ENCODE data around the gene TYMP.
"Not testable (repeated sequence)": the region's sequence is repeated elsewhere in the genome, so short reads cannot be mapped to it uniquely, and the experiment has no call there.

The TYMP gene

DNA sequence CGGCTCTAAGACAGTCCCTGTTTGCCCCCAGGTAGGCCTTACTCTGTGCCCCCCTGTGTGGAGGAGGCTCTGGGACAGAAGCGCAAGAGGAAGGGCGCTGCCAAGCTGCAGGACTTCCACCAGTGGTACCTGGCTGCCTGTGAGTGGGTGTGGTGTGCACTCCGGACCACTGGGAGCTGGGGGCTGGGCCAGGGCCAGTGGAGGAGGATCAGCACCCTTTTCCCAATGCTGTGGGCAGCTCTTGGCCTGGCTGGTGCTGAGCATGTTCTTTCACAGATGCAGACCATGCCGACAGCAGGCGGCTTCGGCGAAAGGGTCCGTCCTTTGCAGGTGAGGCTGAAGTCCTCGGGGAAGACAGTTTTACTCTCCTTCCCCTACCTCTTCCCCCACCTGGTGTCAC is 8.1 kb downstream of the TYMP start:
- DNase-seq (ENCODE audit: insufficient read length, low spot score) (no peak), FAIRE-seq (no peak)
- no peak for TF ChIP-seq PAX5 (IDR thresholded peaks at IDR 0.05; ENCODE audit: insufficient read depth, low read length, severe bottlenecking)
- TF ChIP-seq POLR2AphosphoS5 (IDR thresholded peaks at IDR 0.05; ENCODE audit: low read depth, low read length), result no peak
- TF ChIP-seq SPI1 (IDR thresholded peaks at IDR 0.05; ENCODE audit: low read depth, low read length), result no peak
- TF ChIP-seq POLR2A (IDR thresholded peaks at IDR 0.05; ENCODE audit: low read depth, low read length), result no peak
- no peak for TF ChIP-seq POU2F2 (IDR thresholded peaks at IDR 0.05; ENCODE audit: low read depth, low read length)
- no peak for TF ChIP-seq TAF1 (IDR thresholded peaks at IDR 0.05; ENCODE audit: low read depth, low read length)

- DNase-seq (ENCODE audit: insufficient read length, low spot score) (no peak), FAIRE-seq (no peak)
- no peak for TF ChIP-seq PAX5 (IDR thresholded peaks at IDR 0.05; ENCODE audit: insufficient read depth, low read length, severe bottlenecking)
- TF ChIP-seq TAF1 (IDR thresholded peaks at IDR 0.05; ENCODE audit: low read depth, low read length), result no peak
Observed at GRCh38 chr22:50520826-50521453, 8.9 kb downstream of the TYMP start.

DNA sequence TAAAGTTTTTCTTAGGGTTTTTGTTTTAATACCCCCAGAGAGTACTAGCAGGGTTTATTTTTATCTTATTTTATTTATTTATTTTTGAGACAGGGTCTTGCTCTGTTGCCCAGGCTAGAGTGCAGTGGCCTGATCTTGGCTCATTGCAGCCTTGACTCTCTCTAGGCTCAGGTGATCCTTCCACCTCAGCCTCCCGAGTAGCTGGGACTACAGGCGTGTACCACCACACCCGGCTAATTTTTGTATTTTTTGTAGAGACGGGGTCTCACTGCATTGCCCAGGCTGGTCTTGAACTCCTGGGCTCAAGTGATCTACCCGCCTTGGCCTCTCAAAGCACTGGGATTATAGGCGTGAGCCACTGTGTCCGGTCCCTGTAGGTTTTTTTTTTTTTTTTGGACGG is 9.6 kb downstream of the TYMP start:
- not testable (repeated sequence) for FAIRE-seq; DNase-seq (ENCODE audit: insufficient read length, low spot score)

- no peak for DNase-seq (ENCODE audit: insufficient read length, low spot score)
- TF ChIP-seq SPI1 (IDR thresholded peaks at IDR 0.05; ENCODE audit: low read depth, low read length) (no peak), POLR2AphosphoS5 (IDR thresholded peaks at IDR 0.05; ENCODE audit: low read depth, low read length) (no peak), POU2F2 (IDR thresholded peaks at IDR 0.05; ENCODE audit: low read depth, low read length) (no peak), POLR2A (IDR thresholded peaks at IDR 0.05; ENCODE audit: low read depth, low read length) (no peak), TAF1 (IDR thresholded peaks at IDR 0.05; ENCODE audit: low read depth, low read length) (no peak), PAX5 (IDR thresholded peaks at IDR 0.05; ENCODE audit: insufficient read depth, low read length, severe bottlenecking) (no peak)
- FAIRE-seq, result no peak
Observed at GRCh38 chr22:50519151-50519550, 10.7 kb downstream of the TYMP start.

DNA sequence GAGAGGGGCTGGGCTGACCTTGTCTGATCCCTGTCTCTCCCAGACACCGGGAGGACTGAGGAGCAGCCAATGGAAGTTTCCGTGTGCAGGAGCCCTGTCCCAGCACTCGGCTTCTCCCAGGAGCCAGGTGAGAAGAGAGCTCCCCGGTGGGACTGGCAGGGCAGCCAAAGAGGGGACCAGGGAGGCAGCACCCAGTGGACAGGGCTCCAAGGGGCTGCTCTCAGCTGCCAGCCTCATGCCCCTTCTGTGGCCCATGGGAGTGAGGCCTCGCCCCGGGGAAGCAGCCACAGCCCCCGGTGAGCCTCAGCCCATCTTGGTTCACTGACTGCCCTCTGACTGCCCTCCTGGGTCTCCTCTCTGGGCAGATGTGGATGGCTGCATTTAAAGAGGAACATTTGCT is 11.2 kb downstream of the TYMP start:
- FAIRE-seq (no peak), DNase-seq (ENCODE audit: insufficient read length, low spot score) (no peak)
- no peak for TF ChIP-seq POU2F2 (IDR thresholded peaks at IDR 0.05; ENCODE audit: low read depth, low read length)
- TF ChIP-seq SPI1 (IDR thresholded peaks at IDR 0.05; ENCODE audit: low read depth, low read length), result no peak
- no peak for TF ChIP-seq POLR2A (IDR thresholded peaks at IDR 0.05; ENCODE audit: low read depth, low read length)
- no peak for TF ChIP-seq PAX5 (IDR thresholded peaks at IDR 0.05; ENCODE audit: insufficient read depth, low read length, severe bottlenecking)
- TF ChIP-seq TAF1 (IDR thresholded peaks at IDR 0.05; ENCODE audit: low read depth, low read length), result no peak
- TF ChIP-seq POLR2AphosphoS5 (IDR thresholded peaks at IDR 0.05; ENCODE audit: low read depth, low read length), result no peak

DNA sequence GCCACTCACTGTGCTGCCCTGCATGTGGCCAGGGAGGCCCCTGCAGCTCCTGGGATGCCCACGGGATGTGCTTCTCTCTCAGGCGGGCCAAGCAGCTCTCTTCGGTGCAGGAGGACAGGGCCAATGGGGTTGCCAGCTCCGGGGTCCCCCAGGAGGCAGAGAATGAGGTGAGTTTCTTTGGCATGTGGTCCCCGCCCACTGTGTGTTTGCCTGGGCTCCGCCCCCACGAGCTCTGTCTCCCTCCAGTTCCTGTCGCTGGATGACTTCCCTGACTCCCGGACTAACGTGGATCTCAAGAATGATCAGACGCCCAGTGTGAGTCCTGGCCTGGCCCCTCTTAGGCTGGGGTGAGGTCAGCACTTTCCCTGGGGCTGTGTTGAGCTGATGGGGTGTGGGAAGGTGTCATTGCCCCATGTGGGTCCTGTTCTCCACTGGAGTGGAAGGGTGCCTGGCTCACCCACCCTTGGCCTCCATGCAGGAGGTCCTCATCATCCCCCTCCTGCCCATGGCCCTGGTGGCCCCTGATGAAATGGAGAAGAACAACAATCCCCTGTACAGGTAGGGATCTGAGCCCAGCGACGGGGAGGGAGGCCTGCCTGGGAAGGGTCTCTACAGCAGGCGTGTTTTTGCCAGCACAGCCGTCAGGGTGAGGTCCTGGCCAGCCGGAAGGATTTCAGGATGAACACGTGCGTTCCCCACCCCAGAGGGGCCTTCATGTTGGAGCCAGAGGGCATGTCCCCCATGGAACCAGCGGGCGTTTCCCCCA is 12.1 kb downstream of the TYMP start:
- FAIRE-seq (no peak), DNase-seq (ENCODE audit: insufficient read length, low spot score) (no peak)
- TF ChIP-seq TAF1 (IDR thresholded peaks at IDR 0.05; ENCODE audit: low read depth, low read length), result no peak
- TF ChIP-seq POU2F2 (IDR thresholded peaks at IDR 0.05; ENCODE audit: low read depth, low read length), result no peak
- TF ChIP-seq PAX5 (IDR thresholded peaks at IDR 0.05; ENCODE audit: insufficient read depth, low read length, severe bottlenecking), result no peak
- no peak for TF ChIP-seq POLR2AphosphoS5 (IDR thresholded peaks at IDR 0.05; ENCODE audit: low read depth, low read length)

DNA sequence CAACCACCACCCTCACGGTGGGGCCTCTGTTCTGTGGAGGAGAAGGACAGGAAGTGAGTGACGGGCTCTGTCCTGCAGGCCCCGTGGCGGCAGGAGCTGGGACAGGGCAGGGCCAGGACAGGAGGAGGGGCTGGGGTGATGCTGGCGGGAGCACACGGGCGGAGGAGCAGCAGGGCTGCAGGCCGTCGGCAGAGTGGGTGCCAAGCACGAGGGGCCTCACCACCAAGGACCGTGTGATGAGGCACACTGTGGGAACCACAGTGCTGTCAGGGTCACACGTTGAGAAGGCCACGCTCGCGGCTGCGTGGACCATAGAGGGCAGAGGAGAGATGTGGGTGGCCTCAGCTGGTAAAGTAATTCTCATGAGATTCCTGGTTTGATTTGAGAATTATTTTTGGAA is 12.9 kb downstream of the TYMP start:
- FAIRE-seq, result no peak
- DNase-seq (ENCODE audit: insufficient read length, low spot score), result no peak
- TF ChIP-seq POU2F2 (IDR thresholded peaks at IDR 0.05; ENCODE audit: low read depth, low read length) (no peak), TAF1 (IDR thresholded peaks at IDR 0.05; ENCODE audit: low read depth, low read length) (no peak), POLR2A (IDR thresholded peaks at IDR 0.05; ENCODE audit: low read depth, low read length) (no peak), PAX5 (IDR thresholded peaks at IDR 0.05; ENCODE audit: insufficient read depth, low read length, severe bottlenecking) (no peak), POLR2AphosphoS5 (IDR thresholded peaks at IDR 0.05; ENCODE audit: low read depth, low read length) (no peak), SPI1 (IDR thresholded peaks at IDR 0.05; ENCODE audit: low read depth, low read length) (no peak)

- DNase-seq (ENCODE audit: insufficient read length, low spot score) (no peak), FAIRE-seq (no peak)
- TF ChIP-seq PAX5 (IDR thresholded peaks at IDR 0.05; ENCODE audit: insufficient read depth, low read length, severe bottlenecking) (no peak), SPI1 (IDR thresholded peaks at IDR 0.05; ENCODE audit: low read depth, low read length) (no peak), POU2F2 (IDR thresholded peaks at IDR 0.05; ENCODE audit: low read depth, low read length) (no peak), TAF1 (IDR thresholded peaks at IDR 0.05; ENCODE audit: low read depth, low read length) (no peak), POLR2AphosphoS5 (IDR thresholded peaks at IDR 0.05; ENCODE audit: low read depth, low read length) (no peak), POLR2A (IDR thresholded peaks at IDR 0.05; ENCODE audit: low read depth, low read length) (no peak)
Observed at GRCh38 chr22:50516068-50516467, 13.7 kb downstream of the TYMP start.

GRCh38 chr22:50513175-50513574 is 16.6 kb downstream of the TYMP start:
- no peak for DNase-seq (ENCODE audit: insufficient read length, low spot score)
- no peak for TF ChIP-seq POU2F2 (IDR thresholded peaks at IDR 0.05; ENCODE audit: low read depth, low read length)
- TF ChIP-seq POLR2A (IDR thresholded peaks at IDR 0.05; ENCODE audit: low read depth, low read length), result no peak
- TF ChIP-seq TAF1 (IDR thresholded peaks at IDR 0.05; ENCODE audit: low read depth, low read length), result no peak
- no peak for FAIRE-seq

- FAIRE-seq, result peak; percentile 77
- DNase-seq (ENCODE audit: insufficient read length, low spot score), result no peak
- TF ChIP-seq POLR2AphosphoS5 (IDR thresholded peaks at IDR 0.05; ENCODE audit: low read depth, low read length) (no peak), POLR2A (IDR thresholded peaks at IDR 0.05; ENCODE audit: low read depth, low read length) (no peak), PAX5 (IDR thresholded peaks at IDR 0.05; ENCODE audit: insufficient read depth, low read length, severe bottlenecking) (no peak), TAF1 (IDR thresholded peaks at IDR 0.05; ENCODE audit: low read depth, low read length) (no peak), POU2F2 (IDR thresholded peaks at IDR 0.05; ENCODE audit: low read depth, low read length) (no peak), SPI1 (IDR thresholded peaks at IDR 0.05; ENCODE audit: low read depth, low read length) (no peak)
Observed at GRCh38 chr22:50508897-50509296, 20.9 kb downstream of the TYMP start.
